GM21515 (cell line): Measurements from ENCODE around the gene RBPJL.

ENCODE experiments used
- ATAC-seq: cut with Tn5 transposase; IDR thresholded peaks from one replicate; pipeline ENCODE4 v1.9.1; 2021; ENCODE audit not compliant: unreplicated experiment

RBPJL gene

DNA sequence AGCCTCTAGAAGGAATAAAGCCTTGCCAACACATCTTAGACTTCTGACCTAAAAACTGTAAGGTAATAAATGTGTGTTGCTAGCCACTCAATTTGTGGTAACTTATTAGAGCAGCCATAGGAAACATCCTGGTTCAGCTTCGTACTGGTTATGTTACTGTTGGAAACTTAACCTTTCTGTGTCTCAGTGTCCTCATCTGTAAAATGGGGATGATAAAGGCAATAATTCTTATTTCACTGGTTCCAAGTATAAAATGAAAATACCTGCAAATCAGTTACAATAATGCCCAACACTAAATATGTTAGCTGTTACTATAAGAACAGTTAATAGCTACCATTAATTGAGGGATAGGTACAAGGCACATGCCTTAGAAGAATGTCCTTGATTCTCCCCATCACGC, 14.3 kb upstream of the RBPJL start:
- no peak for ATAC-seq

DNA sequence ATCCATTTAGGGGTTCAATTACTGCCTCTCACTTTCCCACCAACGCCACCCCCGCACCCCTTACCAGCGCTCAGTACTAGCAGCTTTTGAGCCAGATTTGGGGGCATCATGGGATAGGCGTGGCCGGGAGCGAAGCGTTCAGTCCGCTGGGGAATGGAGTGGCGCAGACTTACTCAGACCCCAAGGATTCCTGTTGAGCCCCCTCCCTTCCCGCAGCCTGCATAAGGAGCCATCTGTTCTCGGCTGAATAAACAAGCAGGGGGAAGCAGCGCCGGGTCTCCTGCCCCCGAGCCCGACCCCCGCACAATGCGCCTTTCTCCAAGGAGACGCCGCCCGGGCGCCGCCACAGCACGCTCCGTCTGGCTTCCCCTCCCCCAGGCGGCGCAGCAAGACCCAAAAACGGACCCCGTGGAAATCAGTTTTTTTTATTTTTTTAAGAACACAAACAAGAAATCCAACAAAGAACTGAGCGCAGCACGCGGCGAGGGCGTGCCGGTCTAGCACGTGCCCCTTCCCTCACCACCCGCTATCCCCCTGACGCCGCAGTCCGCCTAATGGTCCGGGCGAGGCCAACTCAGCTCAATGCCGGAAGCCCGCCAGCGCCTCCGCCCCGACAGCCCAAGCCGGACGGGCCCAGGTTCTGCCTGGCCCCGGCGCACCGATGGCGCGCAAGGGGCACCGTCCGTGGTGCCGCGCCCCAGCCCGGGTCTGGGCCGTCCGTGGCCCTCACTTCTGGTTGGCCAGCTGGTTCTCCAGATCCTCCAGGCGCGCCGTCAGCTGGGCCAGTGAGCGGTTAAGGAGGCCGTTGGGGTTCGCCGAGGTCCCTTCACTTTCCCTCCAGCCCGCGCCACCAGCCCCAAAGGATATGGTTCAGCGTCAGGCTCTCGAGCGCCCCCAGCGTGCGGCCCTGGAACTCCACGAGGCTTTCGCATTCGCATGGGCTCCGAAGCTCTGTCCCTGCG, 13.3 kb upstream of the RBPJL start:
- ATAC-seq, result no peak

DNA sequence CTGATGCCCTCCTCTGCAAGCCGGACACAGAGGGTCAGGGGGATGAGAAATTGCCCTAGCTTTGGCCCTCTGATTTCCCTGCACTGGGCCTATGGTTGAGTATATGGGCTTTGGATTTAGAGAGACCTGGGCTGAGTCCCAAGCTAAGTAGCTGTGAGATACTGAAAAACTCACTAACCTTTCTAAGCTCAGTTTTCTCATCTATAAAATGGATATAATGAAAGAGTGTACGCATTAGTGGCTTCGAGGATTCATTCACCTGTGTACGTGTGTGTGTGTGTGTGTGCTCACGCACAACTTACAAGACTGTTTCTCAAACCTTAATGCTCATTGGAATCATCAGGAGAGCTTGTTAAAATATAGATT, 12.7 kb upstream of the RBPJL start:
- ATAC-seq, result no peak

DNA sequence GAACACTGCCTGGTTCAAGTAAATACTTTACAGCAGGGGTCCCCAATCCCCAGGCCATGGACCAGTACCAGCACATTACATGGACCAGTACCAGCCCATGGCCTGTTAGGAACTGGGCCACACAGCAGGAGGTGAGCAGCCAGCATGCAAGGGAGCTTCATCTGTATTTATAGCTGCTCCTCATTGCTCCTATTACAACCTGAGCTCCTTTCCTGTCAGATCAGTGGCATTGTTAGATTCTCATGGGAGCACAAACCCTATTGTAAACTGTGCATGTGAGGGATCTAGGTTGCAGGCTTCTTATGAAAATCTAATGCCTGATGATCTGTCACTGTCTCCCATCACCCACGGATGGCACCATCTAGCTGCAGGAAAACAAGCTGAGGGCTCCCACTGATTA, 12.0 kb upstream of the RBPJL start:
- ATAC-seq, result no peak

DNA sequence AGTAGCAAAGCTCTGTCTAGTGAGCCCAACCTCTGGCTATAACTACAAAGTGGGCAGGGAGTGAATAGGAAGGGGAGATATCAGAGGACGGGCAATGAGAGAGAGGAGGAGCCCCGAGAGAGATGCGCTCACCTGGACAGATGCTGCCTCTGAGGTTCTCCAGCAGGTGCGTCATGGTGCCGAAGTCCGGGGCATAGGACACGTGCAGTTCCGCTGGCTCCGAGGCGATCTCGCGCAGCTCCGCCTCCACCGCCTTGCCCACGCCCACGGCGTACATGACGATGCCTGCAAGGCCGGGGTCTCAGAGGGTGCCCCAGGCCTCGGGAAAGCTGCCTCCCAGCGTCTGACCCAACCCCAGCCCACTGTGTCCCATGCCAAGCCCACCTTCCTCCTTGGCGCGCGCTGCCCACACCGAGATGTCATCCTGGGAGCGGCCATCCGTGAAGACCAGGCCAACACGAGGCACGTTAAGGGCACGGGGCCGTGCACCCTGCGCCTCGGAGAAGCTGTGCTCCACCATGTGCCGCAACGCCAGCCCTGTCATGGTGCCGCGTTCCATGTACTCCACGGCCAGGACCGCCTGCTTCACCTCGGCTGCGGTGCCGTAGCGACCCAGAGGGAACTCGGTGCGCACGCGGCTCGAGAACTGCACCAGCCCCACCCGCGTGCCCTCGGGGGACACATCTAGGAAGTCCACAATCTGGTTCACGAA, 8.7 kb upstream of the RBPJL start:
- ATAC-seq, result no peak

DNA sequence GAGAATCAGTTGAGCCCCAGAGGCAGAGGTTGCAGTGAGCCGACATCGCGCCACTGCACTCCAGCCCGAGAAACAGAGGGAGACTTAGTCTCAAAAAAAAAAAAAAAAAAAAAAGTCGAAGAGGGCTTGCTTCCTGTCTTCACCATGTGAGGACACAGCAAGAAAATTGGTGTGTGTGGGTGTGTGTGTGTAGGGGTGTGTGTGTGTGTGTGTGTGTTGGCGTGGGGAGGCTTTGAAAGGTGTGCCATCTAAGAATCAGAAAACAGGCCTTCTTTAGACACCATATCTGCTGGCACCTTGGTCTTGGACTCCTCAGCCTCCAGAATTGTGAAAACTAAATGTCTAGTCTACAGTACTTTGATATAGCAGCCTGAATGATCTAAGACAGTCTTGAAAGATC, 6.9 kb upstream of the RBPJL start:
- ATAC-seq, result no peak

DNA sequence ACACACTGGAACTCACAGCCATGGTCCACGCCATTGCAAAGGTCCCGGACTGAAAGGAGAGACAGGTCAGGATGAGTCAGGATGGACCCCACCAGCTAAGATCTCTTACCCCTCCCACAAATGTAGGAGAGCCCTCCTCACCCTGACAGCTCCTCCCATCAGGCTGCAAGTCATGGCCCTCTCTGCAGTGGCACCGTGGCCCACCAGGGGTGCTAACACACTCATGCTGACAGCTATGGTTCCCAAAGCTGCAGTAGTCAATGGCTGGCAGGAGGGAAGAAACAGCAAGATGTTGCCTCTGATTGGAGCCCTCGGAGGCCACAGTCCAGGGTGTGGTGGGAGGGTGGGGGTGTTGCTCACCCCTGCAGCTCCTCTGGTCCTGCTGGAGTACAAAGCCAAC, 5.7 kb upstream of the RBPJL start:
- ATAC-seq, result no peak

DNA sequence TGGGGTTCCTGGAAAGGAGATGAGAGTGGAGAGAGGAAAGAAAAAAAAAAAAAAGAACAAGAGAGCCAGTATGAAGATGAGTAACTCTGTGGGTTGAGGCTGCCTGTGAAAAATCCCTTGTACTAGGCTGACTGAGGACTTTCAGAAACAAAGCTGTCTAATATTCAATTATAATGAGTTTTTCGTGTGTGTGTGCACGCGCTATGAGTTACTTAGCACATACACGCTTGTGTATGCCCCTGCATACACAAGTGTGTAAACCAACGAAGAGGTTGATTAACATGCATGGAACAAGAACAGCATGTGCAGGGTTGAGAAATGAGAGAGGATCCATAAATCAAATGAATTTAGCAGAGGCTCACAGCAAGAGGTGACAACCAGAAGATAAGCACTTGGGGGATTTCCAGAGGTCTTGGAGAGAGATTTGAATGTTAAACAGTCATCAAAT, 4.8 kb upstream of the RBPJL start:
- ATAC-seq, result no peak

DNA sequence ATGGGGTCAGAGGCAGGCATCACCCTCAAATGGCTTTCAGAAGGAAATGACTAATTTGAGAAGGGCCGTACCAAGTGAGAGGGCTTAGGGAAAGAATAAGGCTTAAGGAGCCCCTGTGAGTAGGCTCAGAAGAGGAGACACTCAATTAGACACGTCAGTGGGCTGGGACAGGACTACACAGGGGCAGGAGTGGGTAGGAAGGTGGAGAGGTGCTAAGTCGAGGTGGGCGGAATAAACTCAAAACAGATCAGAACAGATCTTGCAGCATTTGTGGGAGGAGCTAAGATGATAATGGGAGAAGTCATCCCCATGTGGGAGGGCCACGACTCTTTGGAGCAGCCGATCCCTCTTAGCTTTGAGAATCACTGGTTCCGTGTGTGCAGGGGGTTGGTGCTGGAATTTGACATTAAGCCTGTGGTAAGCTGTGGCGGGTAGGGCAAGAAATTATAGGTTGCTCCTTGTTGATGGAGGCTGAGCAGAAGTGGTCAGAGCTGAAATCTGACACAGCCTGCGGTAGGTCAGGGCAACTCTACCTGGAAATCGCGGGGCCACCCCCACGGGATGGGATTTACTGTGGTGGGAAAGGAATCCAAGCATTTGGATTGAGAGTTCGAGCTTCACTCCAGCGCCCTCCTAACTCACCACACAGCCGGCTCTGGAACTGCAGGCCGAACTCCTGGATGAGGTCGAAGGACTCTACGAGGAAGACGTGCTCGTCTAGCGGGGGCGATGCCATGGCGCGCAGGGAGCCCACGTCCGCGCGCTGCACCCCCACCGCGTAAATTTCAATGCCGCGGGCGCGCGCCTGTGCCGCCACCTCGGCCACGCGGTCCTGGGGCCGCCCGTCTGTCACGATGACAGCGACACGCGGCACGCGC, 2.8 kb upstream of the RBPJL start:
- no peak for ATAC-seq

DNA sequence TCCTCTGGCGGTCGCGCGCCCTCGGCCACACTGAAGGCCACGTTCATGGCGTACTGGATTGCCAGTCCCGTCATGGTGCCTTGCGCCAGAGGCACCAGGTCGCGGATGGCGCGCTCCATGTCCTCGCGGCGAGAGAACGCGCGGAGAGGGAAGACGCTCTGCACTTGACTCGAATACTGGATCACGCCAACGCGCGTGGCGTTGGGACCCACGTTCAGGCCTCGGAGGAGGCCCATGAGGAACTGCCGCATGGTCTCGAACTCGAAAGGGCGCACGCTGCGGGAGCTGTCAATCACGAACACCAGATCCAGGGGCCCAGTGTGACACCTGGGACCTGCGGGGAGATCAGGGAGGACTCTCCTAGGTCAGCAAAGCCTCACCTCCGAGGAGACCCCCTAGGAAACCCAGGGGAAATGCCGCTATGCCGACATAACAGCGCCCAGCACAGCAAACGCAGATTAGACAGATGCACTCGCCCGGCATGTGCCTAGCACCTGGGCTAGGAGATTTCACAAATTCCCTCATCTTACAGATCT, 2.1 kb upstream of the RBPJL start:
- no peak for ATAC-seq

DNA sequence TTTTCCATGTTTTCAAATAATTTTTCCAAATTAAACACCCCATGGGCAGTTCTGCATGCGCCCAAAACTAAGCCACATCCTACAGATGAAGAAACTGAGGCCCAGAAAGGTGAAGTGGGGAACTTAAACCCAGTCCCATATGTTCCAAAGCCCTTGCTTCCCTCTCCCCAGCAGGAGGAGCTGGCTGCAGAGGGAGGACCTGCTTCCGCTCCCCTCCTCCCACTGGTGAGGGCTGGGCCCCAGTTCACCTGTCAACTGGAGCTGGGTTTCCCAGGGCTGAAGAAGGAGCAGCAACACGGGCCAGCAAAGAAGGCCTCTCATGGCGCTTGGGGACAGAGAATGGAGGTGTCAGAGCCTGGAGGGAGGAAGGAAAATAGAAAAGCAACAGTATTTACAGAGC, 1.4 kb upstream of the RBPJL start:
- ATAC-seq, result no peak

DNA sequence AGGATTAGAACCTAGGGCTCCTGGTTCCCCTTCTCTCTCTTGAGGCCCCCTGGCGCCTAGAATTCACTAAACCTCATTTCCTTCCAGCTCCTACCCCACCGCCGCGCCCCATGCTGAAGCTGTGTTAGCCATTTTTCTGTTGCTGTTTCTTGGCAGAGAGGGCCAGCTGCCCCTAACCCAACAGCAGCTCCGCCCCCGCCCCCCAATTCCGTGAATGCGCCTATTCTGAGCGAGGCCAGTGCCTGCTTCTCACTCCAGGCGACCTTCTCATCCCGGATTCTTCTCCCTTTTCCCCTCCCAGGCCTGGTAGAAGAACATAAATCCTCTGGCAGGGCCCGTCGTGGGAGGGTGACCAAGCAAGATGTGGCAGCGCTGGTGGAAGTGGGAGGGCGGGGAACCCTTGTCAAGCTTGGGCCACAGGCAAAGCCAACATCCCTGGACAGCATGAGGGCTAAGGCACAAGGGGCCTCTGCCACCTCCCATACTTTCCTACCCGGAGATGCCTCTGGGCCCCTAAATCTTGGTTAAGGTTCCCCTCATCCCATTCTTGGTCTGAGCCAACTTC, 518 bp downstream of the RBPJL start:
- ATAC-seq, result no peak

DNA sequence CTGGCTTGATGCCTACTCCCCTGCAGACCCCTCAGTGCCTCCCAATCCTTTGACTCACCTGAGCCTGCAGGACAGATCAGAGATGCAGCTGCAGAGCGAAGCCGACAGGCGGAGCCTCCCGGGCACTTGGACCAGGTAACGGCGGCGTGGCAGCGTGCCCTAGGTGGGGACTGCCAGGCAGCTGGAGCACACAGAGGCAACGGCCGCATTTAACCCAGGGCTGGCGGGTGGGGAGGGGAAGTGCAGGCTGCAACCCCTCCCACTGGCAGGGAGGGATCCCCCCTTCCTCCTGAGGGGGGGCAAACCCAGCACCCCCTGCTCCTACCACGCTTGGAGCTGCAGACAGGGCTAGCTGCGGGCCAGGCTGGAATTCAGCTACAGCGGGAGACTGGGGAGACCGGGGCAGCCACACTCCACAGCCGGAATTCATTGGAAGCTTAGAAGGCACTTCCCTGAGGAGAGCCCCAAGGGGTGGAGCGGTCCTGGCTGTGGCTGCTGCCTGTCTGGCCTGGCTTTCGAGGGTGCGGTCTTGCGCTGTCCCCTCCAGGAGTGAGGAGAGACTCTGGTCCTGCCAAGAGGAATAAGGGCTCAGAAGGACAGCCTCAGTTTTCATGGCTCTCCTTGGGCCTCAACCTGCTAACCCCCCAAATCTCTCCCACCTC, 1.6 kb downstream of the RBPJL start, which contains the start of gene MATN4:
MATN4 (minus strand) TSS at position 183 of the 662 bp plus-strand sequence. CDS start 2,717 bp downstream, outside the sequence.
- ATAC-seq, result no peak

DNA sequence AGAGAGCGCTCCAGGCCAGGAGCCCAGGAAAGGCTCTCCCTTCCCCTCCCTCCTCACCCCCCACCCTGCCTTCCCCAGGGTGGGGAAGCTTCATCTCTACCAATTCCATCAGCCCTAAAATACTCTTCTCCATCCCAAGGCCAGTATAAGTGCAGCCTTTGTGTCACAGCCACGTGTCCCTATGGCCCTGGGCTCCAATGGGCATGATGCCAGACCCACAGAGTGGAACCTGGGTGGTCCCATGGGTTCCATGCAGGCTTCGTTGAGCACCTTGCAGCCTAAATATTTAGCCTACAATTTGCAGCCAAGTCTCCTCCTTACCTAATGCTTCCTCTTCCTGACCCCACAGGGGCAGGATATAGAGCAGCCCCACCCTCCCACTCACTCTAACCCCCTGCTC, 2.4 kb downstream of the RBPJL start:
- no peak for ATAC-seq

DNA sequence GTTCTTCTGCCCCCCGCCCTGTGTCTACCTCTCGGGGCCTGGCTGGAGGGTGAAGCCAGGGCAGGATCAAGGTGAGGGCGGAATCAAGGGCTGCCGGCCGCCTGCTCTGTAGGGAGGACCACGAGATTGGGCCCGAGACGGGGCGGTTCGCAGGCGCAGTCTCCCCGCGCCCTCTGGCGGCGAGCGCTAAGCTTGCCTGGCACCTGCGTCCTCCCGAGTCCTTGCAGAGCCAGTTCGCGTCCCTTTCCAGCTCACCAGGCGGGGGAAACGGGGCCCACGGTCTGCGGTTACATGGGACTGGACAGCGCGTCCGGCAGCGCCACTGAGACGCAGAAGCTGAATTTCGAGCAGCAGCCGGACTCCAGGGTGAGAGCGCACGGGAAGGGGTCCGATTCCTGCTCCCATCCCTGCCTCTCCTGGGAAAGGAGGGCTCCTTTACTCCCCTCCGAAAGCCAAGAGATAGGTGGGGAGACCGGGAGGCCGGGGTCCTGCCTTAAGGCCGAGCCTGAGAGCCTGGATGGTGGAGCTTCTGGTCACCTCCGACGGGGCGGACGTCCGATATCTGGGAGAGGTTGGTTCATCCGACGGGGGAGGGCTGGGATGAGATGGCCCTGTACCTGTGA, 5.1 kb downstream of the RBPJL start:
- no peak for ATAC-seq

DNA sequence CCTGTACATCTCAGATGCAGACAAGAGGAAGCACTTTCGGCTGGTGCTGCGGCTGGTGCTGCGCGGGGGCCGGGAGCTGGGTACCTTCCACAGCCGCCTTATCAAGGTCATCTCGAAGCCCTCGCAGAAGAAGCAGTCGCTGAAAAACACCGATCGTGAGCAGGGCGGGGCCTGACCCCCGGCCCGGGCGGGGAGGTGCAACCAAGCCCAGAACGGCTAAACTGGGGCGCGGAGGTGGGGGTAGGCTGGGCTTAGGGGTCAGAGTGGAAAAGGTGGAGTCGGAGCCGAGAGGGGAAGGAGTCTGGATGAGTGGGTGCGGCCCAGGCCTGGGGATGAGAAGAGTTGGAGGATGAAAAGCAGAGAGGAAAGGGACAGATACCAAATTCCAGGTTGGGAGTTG, 5.6 kb downstream of the RBPJL start:
- no peak for ATAC-seq

DNA sequence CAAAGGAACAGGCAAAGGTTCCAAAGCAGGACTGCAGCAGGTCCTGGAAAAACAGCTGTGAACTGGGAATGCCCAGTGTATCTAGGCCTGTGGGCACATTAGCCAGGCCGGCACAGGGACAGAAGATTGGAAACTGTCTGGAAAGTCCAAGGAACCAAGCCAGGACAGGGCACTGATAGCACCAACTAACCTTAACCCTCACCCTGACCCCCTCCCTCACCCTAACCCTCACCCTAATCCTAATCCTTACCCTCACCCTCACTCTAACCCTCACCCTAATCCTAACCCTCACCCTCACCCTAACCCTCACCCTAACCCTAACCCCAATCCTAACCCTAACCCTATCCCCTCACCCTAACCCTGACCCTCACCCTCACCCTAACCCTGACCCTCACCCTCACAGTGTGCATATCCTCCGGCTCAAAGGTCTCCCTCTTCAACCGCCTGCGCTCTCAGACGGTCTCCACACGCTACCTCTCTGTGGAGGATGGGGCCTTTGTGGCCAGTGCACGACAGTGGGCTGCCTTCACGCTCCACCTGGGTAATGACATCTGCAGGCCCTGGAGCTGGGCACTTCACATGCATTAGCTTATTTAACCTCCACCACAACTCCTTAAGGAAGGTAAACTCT, 6.5 kb downstream of the RBPJL start:
- no peak for ATAC-seq

DNA sequence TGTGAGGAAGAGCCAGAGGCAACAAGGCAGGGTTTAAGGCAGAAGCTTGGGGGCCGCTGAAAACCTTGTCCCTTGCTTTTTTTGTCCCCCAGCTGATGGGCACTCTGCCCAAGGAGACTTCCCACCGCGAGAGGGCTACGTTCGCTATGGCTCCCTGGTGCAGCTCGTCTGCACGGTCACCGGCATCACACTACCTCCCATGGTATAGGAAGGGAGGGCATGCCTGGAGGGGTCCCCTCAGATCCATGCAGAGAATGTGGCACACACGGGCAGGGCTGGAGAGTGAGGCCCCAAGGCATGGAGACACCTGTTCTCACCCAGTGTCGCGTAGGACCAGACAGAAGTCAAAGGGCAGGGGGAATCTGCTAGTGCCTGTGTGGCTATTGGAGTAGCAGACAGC, 7.3 kb downstream of the RBPJL start:
- ATAC-seq, result no peak

DNA sequence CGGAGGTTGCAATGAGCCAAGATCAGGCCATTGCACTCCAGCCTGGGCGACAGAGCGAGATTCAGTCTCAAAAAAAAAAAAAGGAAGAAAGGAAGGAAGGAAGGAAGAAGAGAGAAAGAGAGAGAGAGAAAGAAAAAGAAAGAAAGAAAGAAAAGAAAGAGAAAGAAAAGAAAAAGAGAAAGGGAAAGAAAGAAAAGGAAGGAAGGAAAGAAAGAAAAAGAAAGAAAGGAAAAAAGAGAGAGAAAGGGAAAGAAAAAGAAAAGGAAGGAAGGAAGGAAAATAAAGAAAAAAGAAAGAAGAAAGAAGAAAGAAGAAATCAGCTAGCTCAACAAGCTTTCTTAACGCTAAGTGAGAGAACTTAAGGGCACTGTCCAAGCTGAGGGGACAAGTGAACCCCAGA, 9.0 kb downstream of the RBPJL start:
- ATAC-seq, result no peak
